Activated CD4-positive, CD25-positive, alpha-beta regulatory T cell treated with anti-CD3 and anti-CD28 coated beads, Interleukin-2, amount 50 U/mL, for 16 hours (primary cell): ENCODE data around the gene FAM171A2.
A peak's percentile ranks its signal among the peaks of the same experiment; 100 is the strongest.

ENCODE experiments used
- DNase-seq: peaks from one replicate; pipeline ENCODE4 v3.0.0-alpha.2; 2020; ENCODE audit warnings: low read depth, low spot score

FAM171A2 gene

GRCh38 chr17:44323359-44324091 lies 40.1 kb downstream of the FAM171A2 start:
- no peak for DNase-seq

DNA sequence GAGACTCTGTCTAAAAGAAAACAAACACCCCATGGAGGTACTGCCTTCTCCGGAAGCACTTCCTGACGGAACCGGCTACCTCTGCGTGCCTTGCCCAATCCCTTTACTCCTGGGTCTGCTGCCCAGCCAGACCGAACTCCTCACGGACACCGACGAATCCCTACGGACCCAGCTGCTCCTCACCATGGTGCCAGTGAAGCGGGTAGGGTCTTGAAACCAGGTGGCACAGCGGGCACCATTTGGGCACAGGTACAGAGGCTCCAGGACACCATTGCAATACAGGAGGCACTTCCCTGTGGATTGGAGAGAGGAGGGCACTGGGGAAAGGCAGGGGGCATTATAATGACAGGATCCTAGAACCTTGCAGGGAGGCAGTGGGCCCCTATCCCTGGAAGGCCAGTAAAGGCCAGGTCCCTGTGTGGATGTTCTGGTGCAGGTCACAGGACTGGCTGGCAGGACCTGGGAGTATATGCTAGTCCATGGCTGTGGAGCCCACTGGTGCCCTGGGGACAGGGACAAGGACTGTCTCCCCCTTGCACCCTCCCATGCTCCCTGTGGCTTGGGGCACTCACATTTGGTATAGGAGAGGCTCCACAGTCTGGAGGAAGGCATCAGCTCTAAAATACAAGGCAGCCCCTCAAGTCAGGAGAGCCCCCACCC lies 41.3 kb downstream of the FAM171A2 start:
- no peak for DNase-seq

GRCh38 chr17:44321246-44322120 lies 42.2 kb downstream of the FAM171A2 start:
- no peak for DNase-seq

DNA sequence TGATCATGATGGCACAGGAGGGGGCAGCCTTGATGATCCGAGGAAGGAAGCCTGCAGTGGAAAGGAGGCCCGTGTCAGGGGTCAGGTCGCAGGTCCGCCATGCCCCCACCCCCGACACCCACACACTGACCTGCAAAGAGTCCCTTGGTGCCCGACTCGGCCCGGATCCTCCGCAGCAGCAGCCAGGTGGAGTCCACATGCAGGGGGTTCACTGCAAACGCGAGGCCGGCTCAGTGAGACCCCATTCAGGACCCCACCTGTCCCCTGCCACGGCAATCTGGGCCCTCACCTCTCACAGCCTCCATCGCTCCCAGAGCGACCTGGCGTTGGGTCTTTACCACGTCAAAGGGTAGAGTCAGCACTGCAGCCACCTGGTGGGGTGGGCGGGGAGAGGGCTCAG lies 43.6 kb downstream of the FAM171A2 start:
- no peak for DNase-seq

DNA sequence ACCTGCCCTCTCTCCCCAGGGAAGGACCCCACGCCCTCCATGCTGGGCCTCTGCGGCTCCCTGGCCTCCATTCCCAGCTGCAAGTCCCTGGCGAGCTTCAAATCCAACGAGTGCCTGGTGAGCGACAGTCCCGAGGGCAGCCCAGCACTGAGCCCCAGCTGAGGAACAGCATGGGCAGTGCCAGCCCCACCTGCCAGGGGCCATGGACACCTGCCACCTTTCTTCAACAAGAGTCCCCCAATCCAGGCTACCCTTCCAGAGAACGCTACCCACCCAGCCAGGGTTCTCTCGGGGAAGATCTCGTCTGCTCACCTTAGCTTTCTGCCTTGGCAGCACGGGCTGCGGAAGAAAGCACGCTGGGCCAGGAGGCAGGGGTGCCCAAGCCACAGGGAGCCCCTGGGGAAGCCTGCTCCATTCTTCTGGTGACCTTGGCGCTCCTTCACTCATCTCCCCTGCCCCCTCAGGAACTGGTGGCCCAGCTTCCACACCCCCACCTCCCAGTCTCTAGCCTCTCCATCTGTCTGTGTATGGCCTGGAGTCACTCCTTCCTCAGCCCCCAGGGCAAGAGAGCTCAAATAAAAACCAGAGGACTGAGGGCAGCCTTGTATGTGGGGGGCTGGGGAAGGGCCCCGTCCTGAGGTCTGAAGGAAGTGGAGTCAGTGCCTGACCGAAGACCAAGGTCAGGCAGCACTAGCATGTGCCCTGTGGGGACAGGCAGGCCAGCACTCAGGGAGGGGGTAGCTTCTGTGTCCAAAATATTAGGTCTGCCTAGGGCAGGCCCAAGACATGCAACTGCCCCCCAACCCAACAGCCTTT lies 45.4 kb downstream of the FAM171A2 start:
- DNase-seq, result no peak

DNA sequence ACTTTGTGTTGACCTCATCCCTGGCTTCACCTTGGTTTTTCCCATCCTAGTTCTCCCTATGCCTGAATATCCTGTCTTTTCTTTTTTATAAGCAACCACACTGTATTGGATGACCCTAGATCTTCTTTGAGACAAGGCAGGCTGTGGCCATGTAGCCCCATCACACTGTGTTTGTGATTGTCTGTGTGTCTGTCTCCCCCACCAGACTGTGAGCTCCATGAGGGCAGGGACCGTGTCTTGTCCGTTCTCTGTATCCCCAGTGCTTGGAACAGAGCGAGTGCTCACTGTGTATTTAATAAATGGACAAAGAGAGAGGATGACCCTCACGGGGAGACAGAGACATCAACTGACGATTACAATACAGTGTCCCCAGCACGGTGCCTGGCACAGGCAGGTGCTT lies 46.1 kb downstream of the FAM171A2 start:
- DNase-seq, result no peak

DNA sequence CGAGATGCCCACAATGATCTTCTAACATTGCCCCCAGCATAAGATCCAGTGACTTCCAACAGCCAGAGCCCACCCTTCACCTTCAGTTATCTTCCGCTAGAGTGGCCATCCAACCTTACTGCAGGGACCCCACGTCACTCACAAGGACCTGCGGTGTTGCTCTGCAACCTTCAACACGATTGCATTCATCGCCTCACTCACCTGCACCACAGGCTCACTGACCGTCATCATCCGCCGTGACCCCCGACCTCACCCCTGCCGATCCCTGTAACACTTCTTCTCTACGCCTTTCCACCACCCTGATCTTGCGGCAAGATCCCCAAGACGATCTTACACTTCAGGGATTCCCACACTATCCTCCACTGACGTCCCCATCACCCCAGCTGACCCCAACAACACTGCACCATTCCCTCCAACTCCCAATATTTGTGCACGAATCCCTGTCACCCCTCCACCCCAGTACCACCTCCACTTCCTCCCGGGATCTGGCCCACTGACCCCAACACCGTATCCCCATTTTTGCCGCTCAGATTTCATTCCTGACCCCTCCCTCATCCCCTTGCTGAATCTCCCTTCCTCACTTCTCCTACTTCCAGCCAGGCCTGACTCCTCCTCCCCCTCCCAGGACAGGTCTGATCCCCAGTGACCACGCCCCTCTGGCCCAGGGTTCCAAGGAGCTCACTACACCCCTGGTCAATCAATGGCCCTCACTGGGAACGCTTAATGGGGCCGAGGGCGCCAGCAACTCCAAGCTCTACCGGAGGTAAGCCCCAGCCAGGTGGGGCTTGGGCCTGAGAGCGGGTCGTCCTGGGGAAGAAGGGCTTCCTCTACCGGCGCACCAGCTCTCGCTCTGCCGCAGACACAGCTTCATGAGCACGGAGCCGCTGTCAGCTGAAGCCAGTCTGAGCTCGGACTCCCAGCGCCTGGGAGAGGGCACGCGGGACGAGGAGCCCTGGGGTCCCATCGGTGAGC lies 47.6 kb downstream of the FAM171A2 start:
- DNase-seq, result no peak

- no peak for DNase-seq
These were observed 48.6 kb downstream of the FAM171A2 start for GRCh38 chr17:44314869-44315661.

- DNase-seq, result no peak
These were observed 49.2 kb downstream of the FAM171A2 start for GRCh38 chr17:44314524-44314868.

DNA sequence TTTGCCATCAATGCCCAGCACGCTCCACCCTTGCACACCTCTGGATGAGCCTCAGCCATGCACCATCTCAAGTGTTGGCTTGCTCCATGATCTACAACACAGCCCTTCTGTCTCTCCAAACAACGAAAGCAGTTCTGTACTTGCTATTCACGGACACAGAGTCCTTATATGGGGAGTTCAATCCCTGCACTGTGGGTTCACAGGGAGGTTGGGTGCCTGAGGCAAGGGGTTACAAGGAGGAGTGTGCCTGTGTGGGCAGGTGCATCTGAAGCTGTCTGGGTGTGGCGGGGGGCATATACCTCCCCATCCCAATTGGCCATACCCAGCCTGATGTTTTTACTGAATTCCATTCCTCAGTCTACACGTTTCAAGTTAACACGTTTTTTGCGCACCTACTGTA lies 49.6 kb downstream of the FAM171A2 start:
- DNase-seq, result no peak

GRCh38 chr17:44312396-44313104 lies 51.1 kb downstream of the FAM171A2 start:
- no peak for DNase-seq

- no peak for DNase-seq
These were observed 52.0 kb downstream of the FAM171A2 start for GRCh38 chr17:44311562-44312181.

DNA sequence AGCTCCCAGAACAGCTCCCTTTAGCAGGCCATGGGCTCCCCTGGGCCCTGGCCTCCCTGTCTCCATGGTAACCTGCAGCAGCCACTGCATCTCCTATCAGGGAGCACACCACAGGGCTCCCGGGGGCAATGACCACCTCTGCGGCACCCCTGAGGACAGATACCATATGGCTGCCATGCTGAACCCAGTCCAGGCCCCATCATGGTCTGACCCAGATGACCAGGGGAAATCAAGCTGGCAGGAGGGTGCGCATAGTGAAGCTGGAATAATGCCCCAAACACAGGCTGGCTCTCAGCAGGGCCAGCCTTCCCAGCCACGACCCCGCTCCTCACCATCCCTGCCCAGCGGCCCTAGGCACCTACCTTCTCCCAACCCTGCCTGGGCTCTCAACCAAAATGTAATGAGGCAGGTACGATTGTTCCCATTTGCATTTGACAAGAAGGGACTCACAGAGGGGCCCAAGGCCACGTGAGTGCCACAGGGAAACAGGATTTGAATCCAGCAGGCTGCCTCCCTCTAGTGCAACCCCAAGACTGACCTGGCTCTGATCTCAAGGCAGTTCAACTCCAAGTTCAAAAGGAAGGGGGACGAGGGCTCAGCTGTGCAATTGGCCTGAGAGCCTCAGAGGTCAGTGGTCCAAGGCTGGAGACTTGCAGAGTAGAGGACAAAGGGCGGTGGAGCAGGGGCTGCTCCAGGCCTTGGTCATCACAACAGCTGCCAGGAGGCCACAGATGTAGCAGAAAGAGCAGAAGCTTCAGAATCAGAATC lies 52.9 kb downstream of the FAM171A2 start:
- DNase-seq, result no peak

- DNase-seq, result no peak
These were observed 53.5 kb downstream of the FAM171A2 start for GRCh38 chr17:44310188-44310587.

- no peak for DNase-seq
These were observed 54.2 kb downstream of the FAM171A2 start for GRCh38 chr17:44309472-44309871.

- DNase-seq, result no peak
These were observed 54.8 kb downstream of the FAM171A2 start for GRCh38 chr17:44308865-44309264.

GRCh38 chr17:44308320-44308818 lies 55.3 kb downstream of the FAM171A2 start, which contains the start of gene RUNDC3A:
Gene RUNDC3A (plus strand): TSS chr17:44308601. CDS start chr17:44308833, 232 bp downstream.
- DNase-seq, result peak; percentile 67
